Measurements from ENCODE around the gene FOXM1.

Gene FOXM1

GRCh38 chr12:2844786-2845185, 32.2 kb downstream of the FOXM1 start:
- no peak for TF ChIP-seq CTCF (IDR thresholded peaks at IDR 0.05)
- Histone ChIP-seq H3K27ac (no peak overlapping the region), H3K4me1 (ENCODE audit: control insufficient read depth in 1 of 2, insufficient read depth in 1 of 2, low read depth in 1 of 2, low read length in 1 of 2) (no peaks in the 10 kb centered on the region), H3K9me3 (no peaks in the 10 kb centered on the region), H3K27me3 (no peaks in the 10 kb centered on the region), H3K4me3 (ENCODE audit: low read depth in 1 of 2, low read length in 1 of 2) (no peak overlapping the region), H3K36me3 (no peaks in the 10 kb centered on the region)

- no peak for TF ChIP-seq CTCF (IDR thresholded peaks at IDR 0.05)
- Histone ChIP-seq H3K4me1 (ENCODE audit: control insufficient read depth in 1 of 2, insufficient read depth in 1 of 2, low read depth in 1 of 2, low read length in 1 of 2) (no peaks in the 10 kb centered on the region), H3K27me3 (no peaks in the 10 kb centered on the region), H3K4me3 (ENCODE audit: low read depth in 1 of 2, low read length in 1 of 2) (no peak overlapping the region), H3K27ac (no peak overlapping the region), H3K9me3 (no peaks in the 10 kb centered on the region), H3K36me3 (no peaks in the 10 kb centered on the region)
These were observed 34.0 kb downstream of the FOXM1 start for GRCh38 chr12:2842948-2843347.

GRCh38 chr12:2841056-2841650, 35.8 kb downstream of the FOXM1 start:
- Histone ChIP-seq H3K36me3 (no peaks in the 10 kb centered on the region), H3K9me3 (no peaks in the 10 kb centered on the region), H3K4me3 (ENCODE audit: low read depth in 1 of 2, low read length in 1 of 2) (no peak overlapping the region), H3K27me3 (no peaks in the 10 kb centered on the region), H3K4me1 (ENCODE audit: control insufficient read depth in 1 of 2, insufficient read depth in 1 of 2, low read depth in 1 of 2, low read length in 1 of 2) (peaks cover 6 to 7% of the 10 kb centered on the region in 2 experiments), H3K27ac (no peak overlapping the region)
- no peak for TF ChIP-seq CTCF (IDR thresholded peaks at IDR 0.05)

GRCh38 chr12:2836574-2836973, 40.4 kb downstream of the FOXM1 start:
- H3K27me3 ChIP-seq, result peaks cover 10% of the 10 kb centered on the region
- H3K27ac ChIP-seq, result no peak overlapping the region
- no peak for TF ChIP-seq CTCF (IDR thresholded peaks at IDR 0.05)
- no peak overlapping the region for H3K4me3 ChIP-seq (ENCODE audit: low read depth in 1 of 2, low read length in 1 of 2)
- H3K4me1 ChIP-seq (ENCODE audit: control insufficient read depth in 1 of 2, insufficient read depth in 1 of 2, low read depth in 1 of 2, low read length in 1 of 2), result peaks cover 6 to 7% of the 10 kb centered on the region in 2 experiments
- H3K36me3 ChIP-seq, result no peaks in the 10 kb centered on the region
- no peaks in the 10 kb centered on the region for H3K9me3 ChIP-seq

- no peak for TF ChIP-seq CTCF (IDR thresholded peaks at IDR 0.05)
- Histone ChIP-seq H3K27me3 (peaks cover 10% of the 10 kb centered on the region), H3K4me3 (ENCODE audit: low read depth in 1 of 2, low read length in 1 of 2) (no peak overlapping the region), H3K36me3 (no peaks in the 10 kb centered on the region), H3K27ac (no peak overlapping the region), H3K9me3 (no peaks in the 10 kb centered on the region), H3K4me1 (ENCODE audit: control insufficient read depth in 1 of 2, insufficient read depth in 1 of 2, low read depth in 1 of 2, low read length in 1 of 2) (peaks cover 6 to 7% of the 10 kb centered on the region in 2 experiments)
These were observed 41.1 kb downstream of the FOXM1 start for GRCh38 chr12:2835691-2836403.
